NCI-H774 (cell line): ENCODE results near the gene A1BG.
"Not testable (repeated sequence)": the region's sequence is repeated elsewhere in the genome, so short reads cannot be mapped to it uniquely, and the experiment has no call there.

Experiments used
- DNase-seq: peaks from one replicate; lab custom pipeline; 2025; lab: John Stamatoyannopoulos, UW

The A1BG gene

GRCh38 chr19:58386576-58387337, 33.5 kb upstream of the A1BG start, which contains the start of gene RPS5:
Gene RPS5 (plus strand): TSS chr19:58387269. CDS start chr19:58388138, 869 bp downstream.
- DNase-seq = peak; percentile 98

- no peak for DNase-seq
These were observed 32.7 kb upstream of the A1BG start for GRCh38 chr19:58385891-58386575.

GRCh38 chr19:58385313-58385890, 32.1 kb upstream of the A1BG start:
- no peak for DNase-seq

GRCh38 chr19:58382997-58383603, 29.8 kb upstream of the A1BG start:
- DNase-seq = no peak

GRCh38 chr19:58381460-58382212, 28.3 kb upstream of the A1BG start:
- no peak for DNase-seq

GRCh38 chr19:58380662-58381459, 27.6 kb upstream of the A1BG start, which contains the start of gene ZNF837:
Gene ZNF837 (minus strand): TSS chr19:58381030. CDS start chr19:58369332, 11,698 bp downstream.
- peak; percentile 99 for DNase-seq

DNA sequence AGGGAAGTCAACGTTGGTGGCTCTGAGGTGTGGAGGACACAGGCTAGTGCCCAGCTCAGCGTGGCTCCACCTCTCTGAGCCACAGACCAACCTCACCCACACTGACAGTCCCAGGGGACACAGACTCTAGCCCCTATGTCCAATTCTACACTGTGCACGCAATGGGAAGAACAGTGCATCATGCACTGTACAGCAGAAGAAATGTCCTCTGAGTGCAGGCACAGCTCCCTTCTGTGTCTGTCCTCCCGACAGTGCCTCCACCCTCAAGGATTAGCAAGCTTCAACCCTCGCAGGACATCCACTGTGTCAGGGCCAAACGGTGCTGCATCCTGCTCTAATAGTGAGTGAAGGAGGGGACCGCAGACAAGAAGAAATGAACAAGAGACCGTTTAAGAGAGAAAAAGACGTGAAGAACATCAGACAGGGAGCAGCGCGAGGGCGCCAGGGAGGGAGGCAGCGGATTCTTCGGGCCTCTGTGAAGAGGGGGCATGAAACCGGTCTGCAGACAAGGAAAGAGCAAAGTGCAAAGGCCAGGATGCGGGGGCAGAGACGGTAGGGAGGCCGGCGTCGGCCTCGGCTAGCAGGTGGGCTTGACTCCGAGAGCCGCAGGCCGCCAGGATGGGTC, 26.9 kb upstream of the A1BG start:
- DNase-seq = no peak

GRCh38 chr19:58379246-58379645, 26.0 kb upstream of the A1BG start:
- DNase-seq = no peak

DNA sequence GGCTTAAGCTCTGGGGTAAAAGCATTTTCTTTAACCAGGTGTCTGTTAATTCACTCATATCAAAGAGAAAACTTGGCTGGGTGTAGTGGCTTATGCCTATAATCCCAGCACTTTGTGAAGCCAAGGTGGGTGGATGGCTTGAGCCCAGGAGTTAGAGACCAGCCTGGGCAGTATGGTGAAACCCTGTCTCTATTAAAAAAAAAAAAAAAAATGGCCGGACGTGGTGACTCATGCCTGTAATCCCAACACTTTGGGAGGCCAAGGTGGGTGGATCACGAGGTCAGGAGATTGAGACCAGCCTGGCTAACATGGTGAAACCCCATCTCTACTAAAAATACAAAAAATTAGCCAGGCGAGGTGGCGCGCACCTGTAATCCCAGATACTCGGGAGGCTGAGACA, 23.4 kb upstream of the A1BG start:
- DNase-seq = not testable (repeated sequence)

DNA sequence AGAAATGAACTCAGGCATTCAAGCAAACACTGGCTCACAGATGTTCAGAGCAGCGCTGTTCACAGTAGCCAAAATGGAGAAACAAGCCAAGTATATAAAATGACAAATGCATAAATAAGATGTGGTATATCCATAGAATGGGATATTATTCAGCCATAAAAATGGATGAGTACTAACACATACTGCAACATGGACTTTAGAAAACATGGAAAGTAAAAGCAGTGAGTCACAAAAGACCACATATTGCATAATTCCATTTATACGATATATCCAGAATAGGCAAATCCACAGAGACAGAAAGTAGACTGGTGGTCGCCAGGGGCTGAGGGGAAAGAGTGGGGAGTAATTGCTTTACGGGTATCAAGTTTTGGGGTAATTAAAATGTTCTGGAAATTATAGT, 20.9 kb upstream of the A1BG start:
- no peak for DNase-seq

GRCh38 chr19:58372311-58373133, 19.2 kb upstream of the A1BG start:
- no peak for DNase-seq

DNA sequence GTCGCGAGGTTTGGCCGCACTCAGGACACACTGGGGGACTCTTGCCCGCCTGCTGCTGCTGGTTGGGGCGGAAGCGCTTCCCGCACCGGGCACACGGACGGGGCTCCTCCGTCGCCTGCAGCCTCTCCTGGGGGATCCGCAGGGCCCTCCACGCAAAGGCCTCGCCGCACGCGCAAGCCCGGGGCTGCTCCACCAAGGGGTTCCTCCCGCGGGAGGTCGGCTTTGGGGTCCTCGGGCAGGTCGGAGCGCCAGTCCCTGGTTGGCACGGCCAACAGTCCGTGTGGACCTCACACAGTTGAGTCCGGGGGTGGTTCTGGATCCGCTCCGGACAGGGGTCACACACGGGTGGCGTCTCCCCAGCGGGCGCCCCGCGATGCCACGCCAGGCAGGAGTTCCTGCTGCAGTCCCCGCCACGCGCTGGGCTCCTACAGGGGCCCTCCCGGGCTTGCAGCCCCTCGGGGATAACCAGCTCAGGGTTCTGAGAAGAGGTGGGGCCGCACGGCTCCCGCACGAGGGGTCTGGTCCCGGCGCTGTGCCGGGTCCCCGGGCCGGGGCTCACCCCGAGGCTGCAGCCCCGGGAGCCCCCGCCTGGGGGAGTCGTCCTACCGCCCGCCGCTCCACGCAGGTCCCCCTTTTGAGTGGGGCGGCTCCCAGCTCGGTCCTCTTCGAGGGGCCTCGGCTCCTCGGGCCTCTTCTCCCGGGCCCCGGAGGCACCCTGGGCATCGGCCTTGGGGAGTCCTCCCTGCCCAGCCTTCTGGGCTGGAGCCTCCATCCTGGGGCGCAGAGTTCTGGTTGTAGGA, 15.5 kb upstream of the A1BG start:
- no peak for DNase-seq

DNA sequence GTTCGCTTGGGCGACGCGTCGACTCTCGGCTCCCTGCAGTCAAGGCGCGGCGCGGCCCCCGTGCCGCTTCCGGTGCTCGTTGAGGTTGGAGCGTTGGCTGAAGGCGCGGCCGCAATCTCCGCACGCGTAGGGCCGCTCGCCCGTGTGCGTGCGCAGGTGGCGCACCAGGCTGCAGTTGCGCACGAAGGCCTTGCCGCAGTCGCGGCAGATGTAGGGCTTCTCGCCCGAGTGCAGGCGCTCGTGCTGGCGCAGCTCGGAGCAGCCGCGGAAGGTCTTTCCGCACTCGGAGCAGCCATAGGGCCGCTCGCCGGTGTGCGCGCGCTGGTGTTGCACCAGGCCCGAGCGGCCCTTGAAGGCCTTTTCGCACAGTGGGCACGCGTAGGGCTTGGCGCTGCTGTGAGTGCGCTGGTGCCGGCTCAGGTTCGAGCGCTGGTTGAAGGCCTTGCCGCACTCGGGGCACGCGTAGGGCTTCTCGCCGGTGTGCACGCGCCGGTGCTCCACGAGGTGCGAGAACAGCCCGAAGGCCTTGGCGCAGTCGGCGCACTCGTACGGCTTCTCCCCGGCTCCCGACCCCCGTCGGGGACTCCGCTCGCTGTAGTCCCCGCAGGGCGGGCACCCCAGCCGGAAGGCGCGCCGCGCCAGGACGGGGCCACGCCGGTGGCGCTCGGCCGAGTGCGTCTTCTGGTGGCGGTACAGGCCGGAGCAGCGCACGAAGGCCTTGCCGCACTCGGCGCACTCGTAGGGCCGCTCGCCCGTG, 14.6 kb upstream of the A1BG start:
- DNase-seq = no peak

DNA sequence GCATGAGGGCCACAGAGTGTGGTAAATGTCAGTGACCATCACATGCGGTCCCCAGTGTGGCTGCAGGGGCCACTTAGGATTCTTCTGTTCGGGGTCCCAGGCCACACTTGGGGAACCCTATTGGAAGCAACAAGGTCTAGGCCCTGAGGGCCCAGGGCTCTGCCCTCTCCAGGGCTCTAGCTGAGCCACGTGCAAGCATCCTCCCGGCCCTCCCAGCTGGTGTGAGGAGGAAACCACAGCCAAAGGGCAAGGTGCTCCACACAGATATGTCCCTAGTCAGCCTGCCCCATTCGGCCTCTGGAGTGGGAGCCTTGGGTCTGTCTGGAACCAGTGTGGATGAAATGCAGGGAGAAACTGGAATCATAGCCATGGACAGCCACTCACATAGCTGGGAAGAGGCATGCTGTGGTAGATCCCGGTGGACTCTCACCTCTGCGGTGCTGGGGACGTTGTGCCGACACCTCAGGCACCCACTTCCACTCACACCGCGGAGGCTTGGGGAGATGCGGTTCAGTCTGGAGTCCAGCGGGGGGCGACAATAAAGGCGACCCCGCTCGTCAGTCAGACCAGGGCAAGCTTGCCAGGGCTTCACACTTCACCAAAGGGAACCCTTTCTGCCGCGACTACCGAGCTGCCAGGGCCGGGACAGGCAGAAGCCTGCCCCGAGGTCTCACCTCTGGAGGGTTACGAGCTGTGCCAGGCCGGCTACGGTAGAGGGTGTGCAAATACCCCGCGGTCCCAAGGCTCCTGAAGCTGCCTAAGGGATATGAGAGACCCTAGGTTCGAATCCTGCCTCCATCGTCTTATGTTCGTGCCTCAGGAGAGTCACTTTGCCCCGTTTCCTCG, 13.5 kb upstream of the A1BG start:
- DNase-seq = no peak

- no peak for DNase-seq
These were observed 10.9 kb upstream of the A1BG start for GRCh38 chr19:58364146-58364545.

- peak; percentile 95 for DNase-seq
These were observed 9.1 kb upstream of the A1BG start, which contains the start of gene ZNF497 for GRCh38 chr19:58362272-58362994. Gene ZNF497 (minus strand): TSS chr19:58362751. CDS start chr19:58357635, 5,116 bp downstream.
